Measurements from ENCODE around the gene SAMD8.
A peak's percentile ranks its signal among the peaks of the same experiment; 100 is the strongest.
"Not testable (repeated sequence)": the region's sequence is repeated elsewhere in the genome, so short reads cannot be mapped to it uniquely, and the experiment has no call there.

The SAMD8 gene

GRCh38 chr10:75199949-75200348, 88.5 kb downstream of the SAMD8 start:
- not testable (repeated sequence) for DNase-seq

- DNase-seq: no peak
These were observed 90.4 kb downstream of the SAMD8 start for GRCh38 chr10:75201793-75202307.

- peak; percentile 71 for DNase-seq
These were observed 91.0 kb downstream of the SAMD8 start for GRCh38 chr10:75202321-75203045.

GRCh38 chr10:75203046-75203620, 91.7 kb downstream of the SAMD8 start:
- DNase-seq: not testable (repeated sequence)

- DNase-seq: no peak
These were observed 92.3 kb downstream of the SAMD8 start for GRCh38 chr10:75203724-75204123.

- no peak for DNase-seq
These were observed 94.5 kb downstream of the SAMD8 start for GRCh38 chr10:75205908-75206307.

- DNase-seq: not testable (repeated sequence)
These were observed 95.2 kb downstream of the SAMD8 start for GRCh38 chr10:75206638-75207037.

GRCh38 chr10:75207079-75207856, 95.8 kb downstream of the SAMD8 start:
- no peak for DNase-seq

- no peak for DNase-seq
These were observed 96.3 kb downstream of the SAMD8 start for GRCh38 chr10:75207857-75208144.

GRCh38 chr10:75208181-75208580, 96.7 kb downstream of the SAMD8 start:
- peak; percentile 71 for DNase-seq

- DNase-seq: no peak
These were observed 97.8 kb downstream of the SAMD8 start for GRCh38 chr10:75209086-75209920.

- peak; percentile 81 for DNase-seq
These were observed 98.4 kb downstream of the SAMD8 start for GRCh38 chr10:75209921-75210281.

- DNase-seq: peak; percentile 91
These were observed 99.0 kb downstream of the SAMD8 start, which contains the start of gene VDAC2 for GRCh38 chr10:75210282-75211006. Gene VDAC2, plus strand, starts transcription at chr10:75210796. Its CDS starts 363 bp downstream, at chr10:75211159.

GRCh38 chr10:75211007-75211691, 99.7 kb downstream of the SAMD8 start:
- peak; percentile 58 for DNase-seq

GRCh38 chr10:75212343-75212742, 100.9 kb downstream of the SAMD8 start:
- DNase-seq: no peak

- no peak for DNase-seq
These were observed 108.8 kb downstream of the SAMD8 start for GRCh38 chr10:75220274-75220673.

GRCh38 chr10:75221492-75221891, 110.0 kb downstream of the SAMD8 start:
- not testable (repeated sequence) for DNase-seq

GRCh38 chr10:75223507-75223906, 112.1 kb downstream of the SAMD8 start:
- DNase-seq: no peak

GRCh38 chr10:75226095-75226494, 114.6 kb downstream of the SAMD8 start:
- DNase-seq: no peak

GRCh38 chr10:75226656-75227055, 115.2 kb downstream of the SAMD8 start:
- no peak for DNase-seq

GRCh38 chr10:75228278-75228677, 116.8 kb downstream of the SAMD8 start:
- DNase-seq: no peak

GRCh38 chr10:75228834-75229233, 117.4 kb downstream of the SAMD8 start:
- no peak for DNase-seq

Data from fibroblast of skin of right biceps (primary cell).